HepG2 (cell line): Measurements from ENCODE around the gene RGS19. TPM values are rescaled to one million over a fixed set of nuclear protein-coding genes. Genes with fewer than 3 reads are reported as not detected.

ENCODE experiments used
- MTF2 ChIP-seq: sonication (generic); formaldehyde crosslinking; IDR thresholded peaks from 2 replicates; pipeline ENCODE4 v1.5.0; 2020; ENCODE audit warnings: missing genetic modification reagents, borderline replicate concordance
- RXRB ChIP-seq: IDR thresholded peaks from 2 replicates; pipeline ENCODE4 v1.6.1; 2016; ENCODE audit warnings: borderline replicate concordance, missing genetic modification reagents, missing compliant biosample characterization
- THAP11 ChIP-seq: IDR thresholded peaks from 2 replicates; pipeline ENCODE4 v1.6.1; 2016; ENCODE audit warnings: missing biosample characterization, missing genetic modification reagents
- UBTF ChIP-seq: sonication (generic); formaldehyde crosslinking; IDR thresholded peaks from 2 replicates; pipeline ENCODE4 v1.4.0; 2020; ENCODE audit warnings: mild to moderate bottlenecking, missing genetic modification reagents
- ZFP36L2 ChIP-seq: sonication (generic); formaldehyde crosslinking; IDR thresholded peaks from 2 replicates; pipeline ENCODE4 v1.4.0; 2020; ENCODE audit warnings: missing genetic modification reagents
- ZNF34 ChIP-seq: sonication (generic); formaldehyde crosslinking; IDR thresholded peaks from 2 replicates; pipeline ENCODE4 v1.4.0; 2020; ENCODE audit warnings: mild to moderate bottlenecking, missing genetic modification reagents, borderline replicate concordance
- polyA plus RNA-seq, 8 experiments: library from polyadenylated mRNA; depleted of rRNA in 3 of 8; stranded (reverse) in 7 of 8; unstranded in 1 of 8; fragments of >200 nt; fragmentation: Illumina TruSeq in 4 of 8; extraction: Trizol in 4 of 8; gene quantifications; 2 replicates each; pipeline versions ENCODE4 v1.2.1 to v1.2.3, GENCODE V29; 2011 to 2016; ENCODE audit warnings: low read depth in 4 of 8, missing spikeins in 1 of 8, mixed read lengths in 1 of 8; ENCODE audit not compliant: insufficient read depth in 1 of 8
- total RNA-seq, 5 experiments: library from RNA; depleted of rRNA; stranded (reverse); fragments of >200 nt; fragmentation: Illumina TruSeq; extraction: Trizol; gene quantifications; 2 replicates each; pipeline ENCODE4 v1.2.3, GENCODE V29; 2016; ENCODE audit warnings: low read depth in 1 of 5
- TF ChIP-seq, protein P1 (sequence below): IDR thresholded peaks from 2 replicates; pipeline ENCODE4 v1.6.1; 2018; ENCODE audit warnings: missing genetic modification reagents

Gene RGS19
- total and polyA plus RNA-seq, 2 of the 13 experiments (the other 11 are each of a cell fraction or from before 2014, with no cell fraction given): 10.7 to 11.9 TPM

DNA sequence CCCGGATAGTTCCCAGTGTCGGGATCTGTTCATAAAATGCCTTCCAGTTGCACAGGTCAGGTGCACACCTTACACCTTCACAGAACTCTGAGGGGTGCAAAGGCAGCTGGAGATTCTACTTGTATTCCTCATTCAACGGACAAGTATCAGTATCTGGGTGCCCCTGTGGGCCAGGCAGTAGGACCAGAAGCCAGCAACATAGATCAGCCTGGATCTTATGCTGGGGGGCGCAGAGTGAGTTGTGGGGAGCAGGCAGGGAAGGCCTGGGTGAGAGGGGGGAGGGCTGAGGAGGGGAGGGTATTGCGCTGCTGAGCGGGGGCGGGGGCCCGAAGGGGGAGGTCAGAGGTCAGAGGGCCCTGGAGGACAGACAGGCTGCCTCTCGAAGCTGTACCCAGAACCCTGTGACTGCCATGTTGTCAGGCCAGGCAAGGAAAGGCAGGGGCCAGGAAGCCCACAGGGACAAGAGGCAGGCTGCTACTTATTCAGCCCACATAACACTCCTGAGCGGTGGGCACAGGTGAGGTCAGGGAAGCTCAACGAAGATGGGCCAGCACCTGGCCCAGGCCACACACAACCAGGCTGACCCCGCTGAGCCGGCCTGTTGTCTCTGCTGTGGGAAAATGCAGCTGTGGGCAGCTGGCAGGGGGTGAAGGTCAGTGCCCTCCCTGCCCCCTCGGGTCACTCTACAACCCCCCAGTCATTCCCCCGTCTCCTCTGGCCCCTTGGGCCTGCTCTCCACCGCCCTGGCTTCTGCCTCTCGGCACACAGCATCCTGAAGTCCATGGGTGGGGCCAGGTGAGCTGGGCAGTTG is 1.7 kb upstream of the RGS19 start (continued):
- TF ChIP-seq RXRB (CRISPR knock-in tag) (peak; percentile 22; the same call in 1 of the 2 replicates), ZNF34 (CRISPR knock-in tag) (no peak), UBTF (CRISPR knock-in tag) (0 out of 2 replicates have a peak, but pooled peaks have one; percentile 26), ZFP36L2 (CRISPR knock-in tag) (no peak), MTF2 (CRISPR knock-in tag) (peak; percentile 62; the same call in 1 of the 2 replicates), THAP11 (CRISPR knock-in tag) (no peak)
- TF ChIP-seq, protein P1, sequence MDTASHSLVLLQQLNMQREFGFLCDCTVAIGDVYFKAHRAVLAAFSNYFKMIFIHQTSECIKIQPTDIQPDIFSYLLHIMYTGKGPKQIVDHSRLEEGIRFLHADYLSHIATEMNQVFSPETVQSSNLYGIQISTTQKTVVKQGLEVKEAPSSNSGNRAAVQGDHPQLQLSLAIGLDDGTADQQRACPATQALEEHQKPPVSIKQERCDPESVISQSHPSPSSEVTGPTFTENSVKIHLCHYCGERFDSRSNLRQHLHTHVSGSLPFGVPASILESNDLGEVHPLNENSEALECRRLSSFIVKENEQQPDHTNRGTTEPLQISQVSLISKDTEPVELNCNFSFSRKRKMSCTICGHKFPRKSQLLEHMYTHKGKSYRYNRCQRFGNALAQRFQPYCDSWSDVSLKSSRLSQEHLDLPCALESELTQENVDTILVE (CRISPR knock-in tag): no peak
